Skeletal muscle cell (primary cell): ENCODE measurements around the gene TFF3.
"Not testable (repeated sequence)": the region's sequence is repeated elsewhere in the genome, so short reads cannot be mapped to it uniquely, and the experiment has no call there.

ENCODE experiments used
- DNase-seq: peaks from one replicate; pipeline ENCODE4 v3.0.0-alpha.2; 2010; ENCODE audit warnings: low read depth
- H3K4me3 ChIP-seq: 2 replicates; pipeline ENCODE4 v1.5.1; 2011; ENCODE audit warnings: low read depth, mild to moderate bottlenecking, control low read depth, low read length, moderate library complexity

The TFF3 gene

DNA sequence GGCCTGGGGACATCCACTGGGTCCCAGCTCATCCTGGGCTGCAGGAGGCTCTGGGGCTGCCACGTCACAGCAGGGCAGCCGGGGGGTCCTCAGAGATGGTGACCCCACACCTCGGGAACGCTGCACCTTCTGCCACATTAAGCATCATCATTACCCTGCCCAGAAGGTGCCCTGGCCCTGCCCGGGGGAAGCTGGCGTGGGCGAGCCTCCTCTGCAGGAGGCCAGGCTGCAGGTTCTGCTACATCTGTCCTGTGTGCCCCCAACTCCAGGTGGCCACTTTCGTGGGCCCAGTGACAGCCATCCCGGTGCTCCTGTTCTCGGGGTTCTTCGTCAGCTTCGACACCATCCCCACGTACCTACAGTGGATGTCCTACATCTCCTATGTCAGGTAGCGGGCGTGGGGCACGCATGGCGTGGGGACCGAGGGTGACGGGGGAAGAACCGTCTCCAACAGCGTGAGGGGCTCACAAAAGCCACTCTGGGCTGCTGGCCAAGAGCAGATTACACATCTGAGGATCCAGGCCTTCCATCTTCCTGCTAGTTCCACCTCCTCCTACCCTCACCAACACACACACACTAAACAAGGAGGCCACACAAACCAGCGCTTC is 20.8 kb downstream of the TFF3 start:
- no peak for DNase-seq
- H3K4me3 ChIP-seq: no peak overlapping the region

DNA sequence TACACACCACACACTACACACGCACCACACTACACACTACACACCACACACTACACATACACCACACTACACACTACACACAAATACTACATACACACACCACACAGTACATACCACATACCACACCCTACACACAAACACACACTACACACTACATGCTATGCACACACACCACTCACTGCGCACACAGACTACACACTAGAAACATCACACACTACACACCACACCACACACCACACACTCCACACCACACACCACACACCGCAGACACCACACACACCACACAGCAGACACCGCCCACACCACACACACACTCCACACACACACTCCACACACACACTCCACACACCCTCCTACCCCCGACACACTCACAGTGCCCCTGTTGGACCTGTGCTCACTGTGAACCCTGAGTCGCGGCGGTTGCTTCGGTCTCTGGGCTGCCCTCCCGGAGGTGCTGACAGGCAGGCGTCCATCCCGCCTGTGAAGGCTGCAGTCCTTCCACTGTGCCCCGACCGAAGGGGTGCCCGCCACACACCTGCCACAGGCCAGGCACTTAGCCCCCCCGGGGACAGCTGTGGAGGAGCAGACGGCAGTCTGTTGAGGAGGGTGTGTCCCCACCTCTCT is 21.4 kb downstream of the TFF3 start:
- H3K4me3 ChIP-seq: no peak overlapping the region
- DNase-seq: no peak

- H3K4me3 ChIP-seq, DNase-seq: not testable (repeated sequence)
These were observed 22.6 kb downstream of the TFF3 start for GRCh38 chr21:42292563-42293142.

- DNase-seq: no peak
- no peak overlapping the region for H3K4me3 ChIP-seq
These were observed 23.3 kb downstream of the TFF3 start for GRCh38 chr21:42291751-42292562.

GRCh38 chr21:42291003-42291750 is 24.0 kb downstream of the TFF3 start:
- DNase-seq: no peak

DNA sequence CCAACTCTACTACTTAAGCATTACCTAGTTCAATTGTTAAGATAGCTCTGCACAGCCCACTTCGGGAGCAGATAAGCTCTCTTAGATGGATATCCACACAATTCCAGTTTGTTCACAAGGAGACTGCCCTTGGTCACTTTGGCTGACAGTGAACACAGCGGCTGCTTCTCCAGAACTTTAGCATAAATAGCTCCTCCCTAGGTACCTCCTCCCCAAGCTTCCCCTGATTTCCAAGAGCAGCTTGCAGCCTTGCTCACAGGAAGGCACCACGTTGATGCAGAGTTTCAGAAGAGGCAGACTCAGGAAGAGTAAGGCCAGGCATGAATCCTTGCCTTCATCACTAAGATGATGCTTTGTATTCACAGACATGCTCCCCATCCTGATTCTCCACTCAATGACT is 24.7 kb downstream of the TFF3 start:
- H3K4me3 ChIP-seq: no peak overlapping the region
- no peak for DNase-seq

More at GRCh38 chr21:42291003-42291750, 24.0 kb downstream of the TFF3 start:
- H3K4me3 ChIP-seq: no peak overlapping the region

DNA sequence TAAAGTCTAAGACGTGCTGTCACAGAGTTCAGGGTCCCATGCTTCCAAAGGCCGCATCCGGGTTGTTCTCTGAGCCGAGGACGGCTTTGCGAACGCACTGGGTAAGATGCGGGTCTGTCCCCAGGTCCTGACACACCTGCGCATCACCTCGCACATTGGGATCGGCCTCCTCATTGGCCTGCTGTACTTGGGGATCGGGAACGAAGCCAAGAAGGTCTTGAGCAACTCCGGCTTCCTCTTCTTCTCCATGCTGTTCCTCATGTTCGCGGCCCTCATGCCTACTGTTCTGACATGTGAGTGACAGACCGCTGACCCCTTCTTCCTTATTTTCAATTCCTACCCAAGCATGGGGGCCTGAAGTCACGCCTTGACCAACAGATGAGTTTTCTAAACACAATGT is 25.3 kb downstream of the TFF3 start:
- no peak for DNase-seq
- no peak overlapping the region for H3K4me3 ChIP-seq

GRCh38 chr21:42288962-42289361 is 26.2 kb downstream of the TFF3 start:
- no peak for DNase-seq
- no peak overlapping the region for H3K4me3 ChIP-seq

- DNase-seq: no peak
- no peak overlapping the region for H3K4me3 ChIP-seq
These were observed 27.8 kb downstream of the TFF3 start for GRCh38 chr21:42287193-42288083.

DNA sequence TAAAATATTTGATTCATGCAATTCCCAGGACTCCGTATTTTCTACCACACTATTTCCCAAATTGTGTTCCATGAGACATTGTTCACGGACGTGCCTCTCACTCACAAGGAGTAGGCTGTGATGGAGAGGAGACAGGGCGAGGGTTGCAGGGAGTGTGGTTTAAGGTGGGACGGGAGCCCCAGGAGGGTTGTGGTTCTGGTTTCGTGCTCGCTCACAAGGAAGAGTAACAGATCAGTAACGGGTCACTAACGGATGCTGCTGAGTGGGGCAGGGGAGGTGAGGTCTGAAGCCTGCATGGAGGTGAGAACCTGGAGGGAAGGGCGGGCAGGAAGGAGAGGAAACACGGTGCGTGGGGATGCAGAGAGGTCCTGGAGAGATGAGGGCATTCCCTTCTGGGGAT is 28.8 kb downstream of the TFF3 start:
- H3K4me3 ChIP-seq: no peak overlapping the region
- DNase-seq: no peak

GRCh38 chr21:42285569-42286245 is 29.5 kb downstream of the TFF3 start:
- no peak for DNase-seq
- H3K4me3 ChIP-seq: no peak overlapping the region

DNA sequence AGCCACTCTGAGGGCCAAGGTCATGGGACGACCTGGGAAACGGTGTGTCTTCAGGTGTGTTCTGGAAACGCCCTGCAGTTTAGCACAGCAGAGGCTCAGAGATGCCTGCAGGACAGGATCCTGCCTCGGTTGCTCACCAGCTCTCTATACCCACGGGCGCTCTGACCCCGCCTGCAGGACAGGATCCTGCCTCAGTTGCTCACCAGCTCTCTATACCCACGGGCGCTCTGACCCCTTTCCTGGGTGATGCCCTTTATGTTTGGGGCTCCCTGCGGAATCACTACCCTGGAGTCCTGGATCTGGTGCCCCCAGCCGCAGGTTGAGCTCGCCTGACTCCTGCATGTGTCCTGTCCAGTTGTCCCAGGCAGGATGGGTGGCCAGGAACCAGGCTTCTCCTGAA is 32.5 kb downstream of the TFF3 start:
- H3K4me3 ChIP-seq: no peak overlapping the region
- DNase-seq: no peak

DNA sequence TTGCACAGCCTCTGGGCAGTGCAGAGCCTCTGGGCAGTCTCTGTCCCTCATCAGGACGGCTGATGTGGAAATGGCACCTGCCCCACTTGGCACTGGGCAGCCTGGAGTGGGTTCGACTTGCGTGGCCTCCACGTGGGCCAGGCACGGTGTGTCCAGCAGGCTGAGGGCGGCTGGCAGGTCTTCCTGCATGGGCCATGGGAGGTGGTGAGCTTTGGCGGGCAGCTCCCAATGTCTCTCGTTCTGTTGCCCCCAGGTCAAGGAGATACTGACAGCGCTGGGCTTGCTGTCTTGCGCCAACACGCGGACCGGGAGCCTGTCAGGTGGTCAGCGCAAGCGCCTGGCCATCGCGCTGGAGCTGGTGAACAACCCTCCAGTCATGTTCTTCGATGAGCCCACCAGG is 33.2 kb downstream of the TFF3 start:
- no peak overlapping the region for H3K4me3 ChIP-seq
- no peak for DNase-seq

DNA sequence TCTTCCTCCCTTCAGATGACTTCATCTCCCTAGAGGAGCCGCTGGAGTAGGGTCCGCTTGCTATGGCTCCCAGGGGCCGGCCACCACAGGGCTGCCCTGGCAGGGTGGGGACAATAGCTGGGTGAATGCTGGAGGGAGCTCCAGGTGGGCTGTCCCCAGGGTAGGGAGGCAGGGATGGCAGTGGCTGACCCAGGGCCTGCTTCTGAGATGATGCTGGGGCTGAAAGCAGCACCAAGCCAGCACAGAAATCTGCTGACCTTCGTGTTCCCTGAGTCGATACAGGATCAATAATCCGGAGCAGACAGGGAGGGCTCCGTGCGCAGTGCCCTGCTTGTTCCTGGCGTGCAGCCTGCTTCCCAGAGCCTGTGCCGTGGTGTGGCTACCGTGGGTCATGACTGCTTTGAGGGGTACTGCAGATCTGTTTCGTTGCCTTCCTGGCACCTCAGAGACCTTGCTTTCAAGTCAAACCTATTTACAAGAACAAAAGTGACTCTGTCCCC is 34.0 kb downstream of the TFF3 start:
- no peak overlapping the region for H3K4me3 ChIP-seq
- DNase-seq: no peak

DNA sequence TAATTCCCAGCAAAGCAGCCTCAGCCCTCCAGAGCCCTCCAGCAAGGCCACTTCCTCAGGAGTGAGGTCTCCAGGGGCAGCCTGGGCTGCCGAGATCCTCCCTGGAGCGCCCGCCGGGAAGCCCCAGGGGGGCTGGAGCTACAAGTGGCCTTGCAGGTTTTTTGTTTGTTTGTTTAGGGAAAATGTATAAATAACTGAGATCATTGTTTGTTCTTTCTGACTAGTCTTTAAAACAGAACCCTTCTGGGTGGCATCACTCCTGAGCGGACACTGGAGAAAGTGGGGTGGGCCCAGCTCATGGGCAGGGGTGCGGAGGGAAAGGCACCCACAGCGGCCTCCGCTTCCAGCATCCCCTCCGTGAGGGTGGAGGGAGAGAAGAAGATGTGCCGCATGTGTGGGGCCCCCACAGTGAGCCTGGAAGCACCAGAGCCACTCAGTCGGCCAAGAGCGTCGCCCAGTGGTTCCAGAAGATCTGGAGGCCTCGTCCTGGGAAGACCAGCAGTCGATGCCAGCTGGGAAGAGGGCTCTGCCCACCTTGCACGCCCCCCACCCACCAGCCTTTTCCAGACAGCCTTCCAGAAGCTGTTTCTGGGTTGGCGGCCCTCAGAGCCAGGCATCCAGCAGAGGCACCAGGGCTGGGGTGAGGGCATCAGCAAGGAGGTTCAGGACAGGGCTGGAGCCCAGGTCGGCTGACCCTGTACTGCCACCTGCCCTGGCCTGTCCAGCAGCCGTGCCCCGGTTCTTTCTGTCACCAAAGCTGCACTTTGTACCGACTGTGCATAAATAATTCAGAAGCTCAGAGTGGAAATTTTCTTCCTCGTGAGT is 34.6 kb downstream of the TFF3 start:
- DNase-seq: no peak
- H3K4me3 ChIP-seq: no peak overlapping the region

DNA sequence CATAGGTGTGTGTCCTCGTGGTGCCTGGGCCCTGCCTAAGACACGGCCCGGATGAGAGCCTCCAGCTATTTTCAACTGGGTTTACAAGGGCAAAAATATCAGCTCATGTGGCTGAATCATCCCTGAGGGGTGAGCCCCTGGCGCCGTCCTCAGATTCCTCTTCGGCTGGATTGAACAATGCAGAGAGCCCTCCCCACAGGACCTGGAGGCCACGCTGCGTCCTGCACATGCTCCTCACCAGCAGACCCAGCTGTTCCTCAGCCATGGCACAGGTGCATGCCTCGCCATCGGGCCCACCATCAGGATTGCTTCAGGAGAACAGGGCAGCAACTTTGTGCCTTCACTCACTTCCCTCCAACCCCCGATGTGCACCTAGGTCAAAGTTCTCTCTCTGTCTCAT is 35.3 kb downstream of the TFF3 start:
- H3K4me3 ChIP-seq: no peak overlapping the region
- DNase-seq: no peak

DNA sequence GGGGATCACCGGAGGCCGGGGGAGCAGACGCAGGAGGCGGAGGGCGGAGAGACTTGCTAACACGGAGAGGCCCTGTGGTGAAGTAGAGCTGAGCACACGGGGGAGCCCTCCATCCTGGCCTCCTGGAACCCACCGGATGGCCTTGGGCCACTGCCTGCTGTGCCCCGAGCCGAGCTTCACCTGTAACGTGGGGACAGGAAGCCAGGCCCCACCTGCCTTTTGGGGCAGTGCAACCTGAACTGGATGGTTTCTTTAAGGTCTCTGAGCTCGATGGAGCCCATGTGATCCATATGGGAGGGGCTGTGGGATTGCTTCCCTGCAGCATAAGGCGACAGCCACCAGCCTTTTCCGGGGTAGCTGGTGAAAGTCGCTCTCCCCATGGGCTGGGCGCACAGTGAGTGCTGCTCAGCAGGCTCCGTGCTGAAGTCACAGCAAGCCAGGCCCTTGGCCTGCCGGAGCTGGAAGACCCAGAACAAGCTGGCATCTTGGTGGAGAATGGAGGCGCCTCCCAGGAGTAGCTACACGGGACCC is 35.8 kb downstream of the TFF3 start:
- no peak for DNase-seq
- H3K4me3 ChIP-seq: no peak overlapping the region
